Adrenal gland (tissue), 12 donors: ENCODE measurements around the gene SLC35A5. TPM values are rescaled to one million over a fixed set of nuclear protein-coding genes. Genes with fewer than 3 reads are reported as not detected.
"Not testable (repeated sequence)": the region's sequence is repeated elsewhere in the genome, so short reads cannot be mapped to it uniquely, and the experiment has no call there.

Source experiments
- DNase-seq, 7 donors: peaks; one replicate each; pipeline ENCODE4 v3.0.0-alpha.2; 2019 to 2020
- H3K27ac ChIP-seq, 5 donors: fragments of 200-600 bp; sonication (generic) in 4 of 5; 1 replicate in 3 of 5; 2 replicates in 2 of 5; pipeline versions ENCODE4 v1.5.1 to v1.8.0; 2016 to 2020; ENCODE audit warnings: mild to moderate bottlenecking in 1 of 5
- H3K27me3 ChIP-seq: fragments of 200-600 bp; 2 replicates; pipeline ENCODE4 v1.8.0; 2021
- H3K36me3 ChIP-seq, 2 donors: fragments of 200-600 bp; replicated peaks in 1 of 2; 1 replicate in 1 of 2; 2 replicates in 1 of 2; pipeline versions ENCODE4 v1.5.1 to v1.8.0; 2018 to 2022
- H3K4me1 ChIP-seq, 2 donors: fragments of 200-600 bp; replicated peaks in 1 of 2; 1 replicate in 1 of 2; 2 replicates in 1 of 2; pipeline versions ENCODE4 v1.5.1 to v1.8.0; 2018 to 2021
- H3K4me3 ChIP-seq, 4 donors: fragments of 200-600 bp; sonication (generic) in 3 of 4; one replicate each; pipeline ENCODE4 v1.5.1; 2016 to 2018
- H3K9me3 ChIP-seq, 3 donors: fragments of 200-600 bp; sonication (generic) in 1 of 3; replicated peaks in 1 of 3; 1 replicate in 2 of 3; 2 replicates in 1 of 3; pipeline versions ENCODE4 v1.5.1 to v1.8.0; 2016 to 2021
- POLR2A ChIP-seq, 2 donors: fragments of 450-650 bp; IDR thresholded peaks; one replicate each; pipeline ENCODE4 v1.6.1; 2017; ENCODE audit warnings: antibody characterized with exemption in 2 of 2, mild to moderate bottlenecking in 2 of 2, moderate library complexity in 1 of 2
- WGBS, 4 donors: extraction: QIAGEN DNeasy Blood & Tissue Kit in 2 of 4; methylation state at CpG; one replicate each; pipeline versions ENCODE4 v1.1.5 to v1.1.7; 2013 to 2017; 5-methylcytosine and 5-hydroxymethylcytosine counted together
- intact Hi-C, 2 donors: fragments of 100-400 bp; cut with DNase I; formaldehyde crosslinking; loops; one replicate each; pipeline versions ENCODE4 v1.14.1 to v1.15.0; 2022 to 2023
- polyA plus RNA-seq, 3 donors: library from polyadenylated mRNA; stranded (reverse); fragments of 200-250 nt in 2 of 3; fragments of 350-450 nt in 1 of 3; fragmentation: Illumina TruSeq in 1 of 3; extraction: RNeasy Lipid Tissue Mini Kit (QIAGEN cat#74804) in 1 of 3; gene quantifications; one replicate each; pipeline ENCODE4 v1.2.3, GENCODE V29; 2013 to 2014
- total RNA-seq, 9 donors: library from RNA; depleted of rRNA in 4 of 9; stranded (reverse); fragments of >200 nt in 4 of 9; fragments of 120-200 nt in 1 of 9; fragmentation: NEBNext Ultra II Directional in 1 of 9; extraction: Animal tissue kit (Norgen Biotek cat#: 25700) in 1 of 9; gene quantifications; one replicate each; pipeline versions ENCODE4 v1.1.0 to v1.2.4, GENCODE V29; 2013 to 2023
- TF ChIP-seq, protein P1 (sequence below), 6 experiments: fragments of 450-650 bp in 4 of 6; fragments of 200-600 bp in 2 of 6; sonication (generic) in 1 of 6; IDR thresholded peaks; 1 replicate in 5 of 6; 2 replicates in 1 of 6; pipeline versions ENCODE4 v1.5.1 to v1.8.0; 2016 to 2021; ENCODE audit warnings: antibody characterized with exemption in 6 of 6, mild to moderate bottlenecking in 2 of 6, moderate library complexity in 1 of 6
- donor health status: healthy with polysubstance abuse.
- donor health status: Bipolar disorder and iron deficiency.
- donor health status: DM: yes; HTN: yes; CAD: no.
- donor health status: DM: no; HTN: no; CAD: no.
- donor health status: DM: no; HTN: no; CAD: no.
- donor health status: DM: yes; HTN: yes; CAD: no.

Gene SLC35A5
- total and polyA plus RNA-seq, 12 donors, result 6.1 to 51.6 (median 39.6) TPM

GRCh38 chr3:112557976-112558375 lies 3.9 kb upstream of the SLC35A5 start:
- no peak for DNase-seq
- Histone ChIP-seq H3K36me3 (no peaks in the 10 kb centered on the region), H3K4me1 (peaks cover 22 to 56% of the 10 kb centered on the region in 2 donors), H3K9me3 (no peaks in the 10 kb centered on the region), H3K4me3 (no peak overlapping the region), H3K27me3 (no peaks in the 10 kb centered on the region), H3K27ac (no peak overlapping the region)
- intact Hi-C loops, result no loop called here
- 72 to 78% (median 74%) methylated on average over 1 of the region's 1 CpG for WGBS, 4 donors
- TF ChIP-seq, protein P1, sequence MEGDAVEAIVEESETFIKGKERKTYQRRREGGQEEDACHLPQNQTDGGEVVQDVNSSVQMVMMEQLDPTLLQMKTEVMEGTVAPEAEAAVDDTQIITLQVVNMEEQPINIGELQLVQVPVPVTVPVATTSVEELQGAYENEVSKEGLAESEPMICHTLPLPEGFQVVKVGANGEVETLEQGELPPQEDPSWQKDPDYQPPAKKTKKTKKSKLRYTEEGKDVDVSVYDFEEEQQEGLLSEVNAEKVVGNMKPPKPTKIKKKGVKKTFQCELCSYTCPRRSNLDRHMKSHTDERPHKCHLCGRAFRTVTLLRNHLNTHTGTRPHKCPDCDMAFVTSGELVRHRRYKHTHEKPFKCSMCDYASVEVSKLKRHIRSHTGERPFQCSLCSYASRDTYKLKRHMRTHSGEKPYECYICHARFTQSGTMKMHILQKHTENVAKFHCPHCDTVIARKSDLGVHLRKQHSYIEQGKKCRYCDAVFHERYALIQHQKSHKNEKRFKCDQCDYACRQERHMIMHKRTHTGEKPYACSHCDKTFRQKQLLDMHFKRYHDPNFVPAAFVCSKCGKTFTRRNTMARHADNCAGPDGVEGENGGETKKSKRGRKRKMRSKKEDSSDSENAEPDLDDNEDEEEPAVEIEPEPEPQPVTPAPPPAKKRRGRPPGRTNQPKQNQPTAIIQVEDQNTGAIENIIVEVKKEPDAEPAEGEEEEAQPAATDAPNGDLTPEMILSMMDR (IDR thresholded peaks at IDR 0.05), result no peak
- no peak for TF ChIP-seq POLR2A (IDR thresholded peaks at IDR 0.05)

DNA sequence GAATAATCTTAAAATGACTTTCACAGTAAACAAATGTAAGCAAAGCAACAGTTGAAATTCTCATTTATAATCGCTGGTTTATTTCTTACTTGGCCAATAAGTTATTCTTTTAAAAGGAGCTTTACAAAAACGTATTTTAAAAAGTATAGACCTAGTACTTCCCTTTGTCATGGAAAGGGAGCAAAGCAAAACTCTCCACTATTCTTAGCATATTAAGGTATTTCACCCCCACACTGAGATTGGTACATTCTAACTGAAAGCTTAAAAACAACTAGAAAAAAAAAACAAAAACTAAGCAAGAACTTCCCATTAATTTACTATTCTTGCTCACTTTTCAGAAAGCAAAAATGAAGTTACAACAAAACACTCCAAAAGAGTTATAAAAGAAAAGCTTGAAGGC lies 1.5 kb upstream of the SLC35A5 start:
- no peak for DNase-seq
- Histone ChIP-seq H3K27ac (peak overlapping the region in 3 of 5 donors; percentile 97 to 99 (median 98)), H3K27me3 (no peaks in the 10 kb centered on the region), H3K9me3 (no peaks in the 10 kb centered on the region), H3K4me1 (peaks cover 24 to 51% of the 10 kb centered on the region in 2 donors), H3K4me3 (peak overlapping the region in 2 of 4 donors; percentile 92 to 95), H3K36me3 (peaks cover 0 to 5% of the 10 kb centered on the region in 2 donors)
- TF ChIP-seq, protein P1 (IDR thresholded peaks at IDR 0.05), result no peak
- no peak for TF ChIP-seq POLR2A (IDR thresholded peaks at IDR 0.05)
- WGBS, 4 donors, result 18 to 22% (median 20%) methylated on average over 2 of the region's 2 CpGs
- intact Hi-C loops, result no loop called here

DNA sequence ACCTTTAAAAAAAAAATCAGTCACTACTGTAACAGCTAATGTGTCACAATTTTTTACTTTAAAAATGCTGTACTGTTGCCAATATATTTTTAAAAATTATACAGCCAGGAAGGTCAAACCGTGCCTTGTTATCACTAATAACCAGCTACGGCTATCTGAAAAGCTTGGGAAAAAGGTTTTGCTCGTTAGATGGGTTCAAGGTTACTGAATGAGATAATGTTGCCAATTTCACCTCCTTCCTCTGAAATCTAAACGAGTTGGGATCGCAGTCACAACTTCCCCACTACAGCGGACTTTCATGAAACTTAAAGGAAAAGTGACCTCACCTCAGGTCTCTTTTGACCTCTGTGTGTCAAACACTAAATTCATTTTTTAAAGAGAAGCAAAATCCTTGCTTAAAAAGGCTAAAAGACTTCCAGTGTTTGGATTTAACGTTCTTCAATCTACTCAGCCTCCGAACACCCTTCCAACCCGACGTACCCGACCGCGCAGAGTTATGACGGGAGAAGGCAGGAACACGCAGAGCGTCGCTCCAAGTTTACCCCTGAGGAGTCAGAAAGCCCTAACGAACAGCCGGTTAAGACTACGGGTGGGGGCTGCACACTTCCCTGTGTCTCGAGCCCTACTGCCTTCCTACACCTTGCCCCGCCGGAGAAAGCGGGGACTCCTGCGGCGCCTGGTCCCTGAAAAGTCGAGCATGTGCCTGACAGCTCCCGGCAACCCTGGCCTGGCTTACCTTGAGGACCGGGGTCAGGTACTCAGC lies 943 bp upstream of the SLC35A5 start:
- Histone ChIP-seq H3K27me3 (no peaks in the 10 kb centered on the region), H3K4me3 (peak overlapping the region; percentile 50 to 95 (median 80)), H3K27ac (peak overlapping the region; percentile 97 to 99 (median 99)), H3K9me3 (no peaks in the 10 kb centered on the region), H3K36me3 (peaks cover 0 to 5% of the 10 kb centered on the region in 2 donors), H3K4me1 (peaks cover 24 to 46% of the 10 kb centered on the region in 2 donors)
- TF ChIP-seq POLR2A (IDR thresholded peaks at IDR 0.05), result peak in 1 of 2 donors; percentile 59
- TF ChIP-seq, protein P1 (IDR thresholded peaks at IDR 0.05), result no peak
- intact Hi-C loops, result no loop called here
- WGBS, 4 donors, result 0 to 1% (median 0%) methylated on average over 15 to 29 of the region's 29 CpGs
- DNase-seq, result peak; percentile 64 to 88 (median 83)

DNA sequence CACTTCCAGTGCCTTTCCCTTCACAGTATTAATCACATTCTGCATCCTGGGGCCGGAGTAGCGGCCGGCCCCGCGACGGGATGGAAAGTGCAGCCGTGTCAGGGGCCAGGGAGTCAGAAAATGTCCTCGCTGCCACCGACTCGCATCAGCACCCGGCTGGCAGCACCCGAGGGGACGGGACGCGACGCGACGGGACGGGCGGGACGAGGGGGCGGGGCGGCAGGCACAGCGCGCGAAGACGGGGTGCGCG lies 436 bp upstream of the SLC35A5 start:
- TF ChIP-seq POLR2A (IDR thresholded peaks at IDR 0.05), result no peak
- TF ChIP-seq, protein P1 (IDR thresholded peaks at IDR 0.05), result no peak
- DNase-seq, result no peak
- Histone ChIP-seq H3K4me3 (peak overlapping the region; percentile 50 to 95 (median 80)), H3K27ac (peak overlapping the region; percentile 97 to 99 (median 99)), H3K36me3 (peaks cover 0 to 5% of the 10 kb centered on the region in 2 donors), H3K27me3 (no peaks in the 10 kb centered on the region), H3K9me3 (no peaks in the 10 kb centered on the region), H3K4me1 (peaks cover 24 to 43% of the 10 kb centered on the region in 2 donors)
- intact Hi-C loops, result no loop called here
- 0 to 2% (median 1%) methylated on average over 9 to 29 of the region's 29 CpGs for WGBS, 4 donors

GRCh38 chr3:112564247-112564939 lies 2.5 kb downstream of the SLC35A5 start:
- H3K36me3 ChIP-seq, H3K27me3 ChIP-seq, H3K27ac ChIP-seq, H3K4me3 ChIP-seq, intact Hi-C loops, H3K9me3 ChIP-seq, DNase-seq: not testable (repeated sequence)
- WGBS, 4 donors, result 82 to 87% (median 85%) methylated on average over 12 to 15 of the region's 15 CpGs
- peaks cover 21 to 29% of the 10 kb centered on the region in 2 donors for H3K4me1 ChIP-seq
